GM18520 (cell line): ENCODE results near the gene DKKL1.

Source experiments
- ATAC-seq: cut with Tn5 transposase; IDR thresholded peaks from one replicate; pipeline ENCODE4 v1.9.1; 2021; ENCODE audit not compliant: unreplicated experiment

DKKL1 gene

DNA sequence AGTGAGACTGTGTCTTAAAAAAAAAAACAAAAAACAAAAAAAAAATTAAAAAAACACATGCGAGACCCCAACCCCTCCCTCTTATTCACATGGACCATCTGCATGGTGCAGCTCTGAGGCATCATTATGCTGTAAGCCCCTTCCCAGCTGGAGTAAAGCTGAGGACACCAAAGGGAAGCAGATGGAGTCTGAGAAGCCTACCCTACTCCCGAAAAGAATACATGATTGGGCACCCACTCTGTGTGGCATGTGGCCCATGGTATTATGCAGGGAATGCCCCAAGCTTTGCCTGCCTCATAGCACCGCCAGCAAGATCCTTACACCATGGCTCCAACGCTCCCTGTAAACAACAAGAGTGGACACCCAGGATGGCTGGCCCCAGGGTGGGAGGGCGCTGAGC is 54.8 kb downstream of the DKKL1 start:
- no peak for ATAC-seq

DNA sequence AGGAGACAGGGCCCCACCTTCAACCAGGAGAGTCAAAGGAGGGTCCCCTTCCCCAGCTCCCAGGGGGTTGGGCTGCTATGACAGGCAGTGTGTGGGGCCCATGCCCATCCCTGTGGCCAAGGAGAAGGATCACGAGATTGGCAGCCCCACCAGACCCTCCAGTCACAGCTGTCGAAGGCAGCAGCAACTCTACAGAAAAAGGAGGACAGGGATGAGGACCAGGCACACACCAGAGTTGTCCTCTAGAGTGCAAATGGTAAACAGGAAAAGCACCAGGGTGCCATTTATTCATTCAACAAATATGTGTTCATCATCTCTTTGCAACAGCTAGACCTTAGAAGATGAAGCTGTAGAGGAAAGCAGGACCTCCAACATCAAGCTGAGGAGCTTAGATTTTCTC is 55.5 kb downstream of the DKKL1 start:
- no peak for ATAC-seq

- no peak for ATAC-seq
These were observed 56.5 kb downstream of the DKKL1 start for GRCh38 chr19:49420227-49420626.

GRCh38 chr19:49421039-49421877 is 57.6 kb downstream of the DKKL1 start:
- ATAC-seq, result no peak

- ATAC-seq, result no peak
These were observed 58.2 kb downstream of the DKKL1 start for GRCh38 chr19:49421878-49422202.

GRCh38 chr19:49422407-49423070 is 58.9 kb downstream of the DKKL1 start:
- ATAC-seq, result no peak

DNA sequence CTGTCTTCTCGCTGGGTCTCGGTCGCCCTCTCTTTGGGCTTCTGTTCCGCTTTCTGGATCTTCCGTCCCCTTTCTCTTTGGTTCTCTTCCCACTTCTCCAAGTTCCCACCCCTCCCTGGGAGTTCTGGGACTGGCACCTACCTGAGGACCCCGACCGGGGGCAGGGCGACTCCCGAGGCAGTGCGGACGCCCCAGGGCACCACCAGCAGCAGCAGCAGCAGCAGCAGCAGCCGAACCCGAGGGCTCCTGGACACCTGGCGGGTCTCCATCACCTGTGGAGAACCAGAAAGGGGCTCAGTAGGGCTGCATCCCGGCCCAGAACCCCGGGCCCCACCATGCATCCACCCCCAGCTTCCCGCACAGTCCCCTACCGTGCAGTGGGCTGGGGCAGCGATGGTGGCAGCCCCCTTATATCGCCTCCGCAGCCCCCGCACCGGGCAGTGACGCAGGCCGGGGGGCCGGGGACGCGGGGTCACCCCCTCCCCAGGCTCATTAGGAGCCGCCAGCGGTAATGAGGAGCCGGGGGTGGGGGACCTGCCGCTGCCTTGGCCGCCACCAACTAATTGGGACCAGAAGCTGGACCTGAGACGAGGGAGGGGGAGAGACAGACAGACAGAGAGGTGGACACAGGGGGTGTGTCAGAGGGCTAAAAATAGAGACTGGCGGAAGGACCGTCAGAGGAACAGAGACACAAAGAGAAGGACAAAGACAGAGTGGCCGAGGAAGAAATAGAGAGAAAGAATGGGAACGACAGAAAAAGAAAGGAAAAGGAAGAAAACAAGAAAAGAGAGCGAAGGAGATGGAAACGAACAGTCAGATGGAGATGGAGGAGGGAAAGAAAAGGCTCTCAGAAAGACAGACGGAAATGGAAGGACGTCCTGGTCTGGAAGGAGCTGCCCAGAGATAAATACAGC is 59.7 kb downstream of the DKKL1 start, which contains the start of gene PTH2:
PTH2 (minus strand) TSS at position 371 of the 914 bp plus-strand sequence; CDS start at position 269, 102 bp downstream.
- no peak for ATAC-seq

DNA sequence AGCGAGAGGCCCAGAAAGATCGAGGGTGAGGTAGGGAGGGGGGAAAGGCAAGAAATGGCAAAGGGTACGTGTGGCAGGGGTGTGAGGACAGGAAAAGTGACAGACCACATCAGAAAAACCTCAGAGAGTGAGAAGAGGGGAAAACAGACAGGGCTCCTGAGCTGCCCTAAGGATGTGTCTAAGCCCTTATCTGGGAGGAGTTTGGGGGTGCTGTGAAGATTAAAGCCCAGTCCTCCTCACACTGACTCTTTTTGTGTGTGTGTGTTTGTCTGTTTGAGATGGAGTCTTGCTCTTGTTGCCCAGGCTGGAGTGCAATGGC is 60.3 kb downstream of the DKKL1 start:
- ATAC-seq, result no peak
